ENCODE results near the gene TARBP1.

GRCh38 chr1:234381699-234382555, 97.1 kb downstream of the TARBP1 start:
- no peak for TF ChIP-seq REST (IDR thresholded peaks at IDR 0.05; ENCODE audit: insufficient replicate concordance, low read depth)
- no peak for TF ChIP-seq CTCF (IDR thresholded peaks at IDR 0.05; ENCODE audit: insufficient read depth, low read length)
- TF ChIP-seq POLR2AphosphoS5 (IDR thresholded peaks at IDR 0.05; ENCODE audit: low read depth) = no peak
- TF ChIP-seq SPI1 (IDR thresholded peaks at IDR 0.05; ENCODE audit: borderline replicate concordance, low read depth) = no peak
- no peak for TF ChIP-seq GABPA (IDR thresholded peaks at IDR 0.05; ENCODE audit: low read depth)

Data from HL-60 (cell line).